HG03342 (cell line): Measurements from ENCODE around the gene TERT.

Experiments
- ATAC-seq: cut with Tn5 transposase; IDR thresholded peaks from one replicate; pipeline ENCODE4 v1.9.1; 2021; ENCODE audit warnings: mild to moderate bottlenecking, moderate library complexity; ENCODE audit not compliant: unreplicated experiment

TERT gene

DNA sequence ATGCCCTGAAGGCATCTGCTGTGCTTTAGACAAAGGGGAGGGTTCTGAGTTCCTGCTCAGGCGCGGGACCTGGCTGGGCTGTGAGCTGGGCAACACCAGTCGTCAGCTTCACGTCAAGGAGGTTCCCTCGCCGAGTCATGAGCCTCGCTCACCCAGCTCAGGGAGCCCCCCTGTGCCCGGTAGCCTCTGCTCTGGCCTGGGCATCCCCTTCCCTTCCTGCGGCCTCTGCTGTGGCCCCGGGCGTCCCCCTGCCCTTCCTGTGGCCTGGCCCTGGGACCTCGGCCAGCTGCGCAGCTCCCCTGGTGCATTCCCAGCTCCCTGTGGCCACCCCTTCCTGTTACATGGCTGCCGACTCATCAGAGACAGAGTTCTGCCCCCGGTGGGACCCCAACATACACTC lies 29.8 kb downstream of the TERT start:
- ATAC-seq = no peak

DNA sequence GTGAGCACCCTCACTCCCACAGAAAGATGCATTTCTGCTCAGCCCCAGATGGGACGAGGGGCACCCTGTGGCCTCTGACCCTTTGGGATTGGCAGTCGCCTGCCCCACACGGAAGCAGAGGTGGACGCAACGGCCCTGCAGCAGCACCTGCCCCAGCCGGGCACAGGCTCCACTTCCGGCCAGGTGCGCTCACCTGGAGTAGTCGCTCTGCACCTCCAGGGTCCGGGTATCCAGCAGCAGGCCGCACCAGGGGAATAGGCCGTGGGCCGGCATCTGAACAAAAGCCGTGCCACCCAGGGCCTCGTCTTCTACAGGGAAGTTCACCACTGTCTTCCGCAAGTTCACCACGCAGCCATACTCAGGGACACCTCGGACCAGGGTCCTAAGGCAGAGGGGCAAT lies 30.7 kb downstream of the TERT start:
- no peak for ATAC-seq

- ATAC-seq = no peak
Observed at GRCh38 chr5:1262381-1262780, 32.5 kb downstream of the TERT start.

DNA sequence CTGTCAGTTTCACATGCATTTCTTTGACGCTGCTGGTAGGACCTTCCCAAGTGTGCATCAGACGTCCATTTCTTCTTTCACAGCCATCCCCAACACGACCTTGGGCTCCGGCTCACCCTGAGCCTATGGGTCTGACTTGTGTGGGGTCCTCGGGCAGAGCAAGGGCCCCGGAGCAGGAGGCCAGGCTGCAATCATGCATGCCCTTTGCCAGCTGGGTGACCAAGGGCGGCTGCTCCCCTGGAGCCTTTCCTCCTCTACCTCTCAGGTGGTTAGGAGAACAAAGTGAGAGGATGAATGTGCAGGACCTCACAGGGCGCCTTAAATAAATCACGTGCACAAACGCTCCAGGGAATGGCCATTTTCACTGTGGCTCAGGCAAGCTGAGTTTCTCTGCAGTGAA lies 33.2 kb downstream of the TERT start:
- ATAC-seq = no peak

DNA sequence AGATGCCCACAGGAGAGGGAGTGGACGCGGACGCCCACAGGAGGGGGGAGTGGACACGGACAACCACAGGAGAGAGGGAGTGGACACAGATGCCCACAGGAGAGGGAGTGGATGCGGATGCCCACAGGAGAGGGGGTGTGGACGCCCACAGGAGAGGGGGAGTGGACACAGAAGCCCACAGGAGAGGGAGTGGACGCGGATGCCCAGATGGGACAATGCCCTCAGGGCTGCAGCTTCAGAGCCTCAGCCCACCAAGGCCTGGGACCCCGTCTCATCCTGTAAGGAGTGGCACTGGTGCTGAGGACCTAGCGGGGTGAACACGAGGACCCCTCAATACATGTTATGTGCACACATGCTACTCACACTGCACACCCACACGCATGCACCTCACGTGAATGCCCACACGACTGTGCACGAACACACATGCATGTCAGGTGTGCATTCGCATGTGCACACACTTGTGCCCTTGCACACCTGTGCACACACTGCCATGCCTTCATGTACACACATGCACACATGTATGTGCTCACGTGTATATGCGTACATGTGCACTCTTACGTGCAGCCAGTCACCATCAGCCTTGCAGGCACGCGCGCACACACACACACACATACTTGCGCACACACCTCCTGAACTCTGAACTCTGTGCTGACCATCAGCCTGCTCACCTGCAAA lies 34.9 kb downstream of the TERT start:
- ATAC-seq = no peak

- no peak for ATAC-seq
Observed at GRCh38 chr5:1257841-1258240, 37.0 kb downstream of the TERT start.

DNA sequence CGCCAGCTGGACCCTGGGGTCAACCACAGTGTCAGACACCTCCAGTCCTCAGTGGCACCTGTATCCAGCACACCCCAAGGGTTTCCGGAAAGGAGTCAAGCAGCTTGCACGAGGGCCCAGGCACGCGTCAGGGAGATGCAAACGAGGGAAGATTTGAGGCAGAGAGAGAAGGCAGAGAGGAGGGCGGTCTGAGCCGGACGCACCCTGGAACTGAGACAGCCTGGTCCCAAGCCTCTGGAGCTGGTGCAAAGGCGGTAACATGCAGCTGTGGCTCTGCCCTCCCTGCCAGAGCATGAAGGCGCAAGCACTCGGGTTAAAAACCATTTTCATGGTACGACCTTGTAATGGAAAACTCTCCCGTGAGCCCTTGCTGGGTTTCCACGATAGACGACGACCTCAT lies 37.5 kb downstream of the TERT start:
- ATAC-seq = no peak

DNA sequence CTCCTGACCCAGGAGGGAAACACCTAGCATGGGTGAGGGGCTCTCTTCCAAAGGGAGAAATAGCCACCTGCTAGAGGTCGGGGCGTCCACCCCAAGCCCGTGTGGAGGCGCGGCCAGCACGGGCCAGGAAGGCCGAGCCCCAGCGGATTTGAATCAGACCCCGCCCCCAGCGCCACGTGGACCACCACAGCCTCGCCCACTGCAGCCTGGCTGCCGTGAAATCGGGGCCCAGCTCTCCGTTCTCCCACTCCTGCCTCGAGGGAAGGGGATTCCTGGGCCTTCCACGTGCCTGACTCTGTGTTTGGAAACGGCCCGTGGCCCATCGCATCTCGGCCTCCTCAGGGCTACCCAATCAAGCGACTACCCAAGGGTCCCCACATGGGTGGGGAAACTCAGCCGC lies 38.1 kb downstream of the TERT start:
- no peak for ATAC-seq

- no peak for ATAC-seq
Observed at GRCh38 chr5:1255081-1255561, 39.7 kb downstream of the TERT start.

GRCh38 chr5:1254196-1254595 lies 40.7 kb downstream of the TERT start:
- no peak for ATAC-seq

- no peak for ATAC-seq
Observed at GRCh38 chr5:1253456-1254105, 41.3 kb downstream of the TERT start.

- no peak for ATAC-seq
Observed at GRCh38 chr5:1252681-1253080, 42.2 kb downstream of the TERT start.

DNA sequence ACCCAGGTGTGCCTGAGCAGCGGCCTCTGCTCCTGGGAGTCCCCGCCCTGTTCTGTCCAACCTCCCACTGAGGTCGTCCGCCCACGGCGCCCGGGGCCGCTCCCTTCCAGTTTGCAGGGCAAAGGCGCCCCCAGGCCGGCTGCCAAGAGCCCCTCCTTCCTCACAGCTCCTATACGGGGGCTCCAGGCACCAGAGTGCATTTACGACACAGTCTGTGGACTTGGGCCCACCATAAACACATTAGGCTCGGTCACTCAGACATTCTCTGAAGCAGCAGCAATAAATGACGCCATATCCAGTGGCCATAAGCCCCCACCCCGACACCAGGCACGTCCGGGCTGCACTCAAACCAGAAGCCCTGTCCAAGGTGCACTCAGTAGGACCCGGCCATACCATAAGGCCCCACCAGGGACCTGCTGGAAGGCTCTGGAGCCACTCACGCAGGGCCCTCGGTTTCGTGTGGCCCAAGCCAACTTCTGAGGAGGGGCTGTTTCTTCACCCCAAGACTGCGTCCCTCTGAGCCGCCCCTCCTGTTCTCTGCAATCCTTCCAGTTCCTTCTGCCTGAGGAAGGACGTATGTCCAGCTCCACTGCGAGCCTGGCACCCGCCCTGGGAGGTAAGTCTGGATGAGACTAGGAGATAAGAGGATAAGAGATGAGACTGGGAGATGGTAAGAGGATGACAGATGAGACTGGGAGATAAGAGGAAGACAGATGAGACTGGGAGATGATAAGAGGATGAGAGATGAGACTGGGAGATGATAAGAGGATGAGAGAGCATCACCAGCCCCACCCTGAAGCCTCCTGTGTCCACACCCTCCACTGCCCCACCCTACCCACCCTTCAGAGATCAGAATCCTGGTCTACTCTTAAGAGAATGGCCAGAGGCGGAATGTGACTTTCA lies 42.9 kb downstream of the TERT start:
- ATAC-seq = no peak

DNA sequence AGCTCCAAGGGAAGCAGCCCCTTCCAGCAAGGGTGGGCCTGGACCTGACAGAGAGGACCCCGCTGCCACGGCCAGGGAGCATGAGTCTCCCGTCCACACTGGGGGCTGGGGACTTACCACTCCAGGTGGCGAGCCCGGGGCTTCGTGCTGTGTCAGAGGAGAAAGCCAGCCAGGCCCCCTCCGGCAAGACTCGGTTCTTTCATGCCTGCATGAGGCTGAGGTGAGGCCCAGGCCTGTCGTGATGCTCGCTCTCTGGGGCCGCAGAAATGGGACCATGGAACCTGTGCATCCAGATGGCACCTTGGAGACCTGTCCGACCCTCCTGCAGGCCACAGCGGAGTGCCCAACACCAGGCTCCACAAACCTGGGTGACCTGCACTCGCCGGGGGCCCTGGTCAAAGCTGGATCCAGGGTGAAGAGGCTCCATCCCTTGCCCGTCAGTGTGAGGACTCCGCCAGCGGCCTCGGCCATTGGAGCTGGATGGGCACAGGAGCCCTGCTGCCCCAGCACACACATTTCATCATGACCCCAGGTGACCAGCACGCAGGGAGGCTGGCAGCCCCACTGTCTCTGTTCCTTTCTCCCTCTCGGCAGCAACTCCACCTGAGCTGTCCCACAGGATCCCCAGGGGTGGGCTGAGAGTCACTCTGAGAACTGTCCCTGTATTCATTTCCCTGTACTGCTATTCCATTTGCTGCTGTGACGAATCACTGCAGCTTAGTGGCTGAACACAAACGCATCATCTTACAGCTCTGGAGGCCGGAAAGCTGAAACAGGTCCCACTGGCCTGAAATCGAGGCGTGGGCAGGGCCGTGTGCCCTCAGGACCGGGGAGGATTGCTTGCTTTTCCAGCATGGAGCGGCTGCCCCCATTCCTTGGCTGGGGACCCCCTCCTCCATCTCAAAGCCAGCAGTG lies 45.2 kb downstream of the TERT start:
- ATAC-seq = no peak

DNA sequence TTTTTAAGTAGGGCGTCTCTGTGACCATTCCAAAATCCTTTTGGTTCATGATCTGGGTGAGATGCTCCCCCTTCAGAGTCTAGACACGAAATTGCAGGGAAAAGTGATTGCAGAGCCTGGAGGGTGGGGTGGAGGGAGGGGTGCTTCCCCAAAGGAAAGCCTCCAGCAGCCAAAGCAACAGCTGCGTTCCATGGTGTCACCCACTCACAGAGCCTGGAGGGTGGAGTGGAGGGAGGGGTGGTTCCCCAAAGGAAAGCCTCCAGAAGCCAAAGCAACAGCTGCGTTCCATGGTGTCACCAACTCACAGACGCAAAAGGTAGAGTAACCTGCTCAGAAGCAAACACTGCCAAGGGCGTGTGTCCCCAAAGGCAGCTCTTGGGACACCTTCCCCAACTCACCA lies 47.1 kb downstream of the TERT start:
- no peak for ATAC-seq

GRCh38 chr5:1246711-1247431 lies 48.0 kb downstream of the TERT start:
- no peak for ATAC-seq

DNA sequence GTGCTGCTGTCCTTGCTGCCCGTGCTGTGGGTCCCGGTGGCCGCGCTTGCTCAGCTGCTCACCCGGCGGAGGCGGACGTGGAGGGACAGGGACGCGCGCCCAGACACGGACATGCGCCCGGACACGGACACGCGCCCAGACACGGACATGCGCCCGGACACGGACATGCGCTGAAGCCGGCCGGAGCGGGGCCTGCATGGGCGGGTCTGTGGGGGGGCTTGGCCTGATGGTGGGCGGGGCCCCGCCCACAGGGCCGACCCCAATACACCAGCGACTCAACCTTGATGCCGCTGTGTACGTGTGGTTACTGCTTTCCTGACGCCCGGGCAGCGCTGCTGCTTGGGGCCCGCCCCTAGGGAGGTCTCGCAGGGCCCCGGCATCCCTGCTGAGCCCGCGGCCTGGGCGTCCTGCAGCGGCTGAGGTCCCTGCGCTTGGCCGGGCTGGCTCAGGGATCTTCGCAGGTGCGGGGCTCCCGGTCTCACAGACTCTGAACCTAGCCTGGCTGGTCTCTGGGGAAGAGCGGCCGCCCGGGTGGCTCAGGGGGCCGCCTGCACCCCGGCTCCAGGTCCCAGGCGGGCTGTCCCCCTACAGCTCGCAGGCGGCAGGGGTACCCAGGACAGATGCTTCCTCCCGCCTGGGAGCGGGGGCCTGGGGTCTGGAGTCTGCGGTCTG lies 48.8 kb downstream of the TERT start:
- ATAC-seq = no peak

DNA sequence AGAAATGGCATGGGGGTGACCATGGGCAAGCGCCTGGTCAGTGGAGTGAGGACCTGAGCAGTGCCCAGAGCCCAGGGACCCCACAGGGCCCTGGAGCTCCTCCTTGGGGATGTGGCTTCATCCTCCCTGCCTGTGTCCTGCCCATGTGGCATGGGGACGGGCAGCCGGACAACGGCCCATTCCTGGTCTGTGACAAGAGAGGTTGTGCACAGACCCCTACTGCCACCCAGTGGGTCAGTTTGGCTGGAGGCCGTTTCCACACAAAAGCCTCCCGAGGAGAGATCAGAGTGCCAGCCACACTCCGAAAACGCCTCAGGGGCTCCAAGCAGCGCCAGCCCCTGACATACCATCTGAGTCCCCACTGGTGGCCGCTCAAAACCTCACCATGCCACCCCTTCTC lies 49.9 kb downstream of the TERT start:
- ATAC-seq = no peak

- no peak for ATAC-seq
Observed at GRCh38 chr5:1244255-1244654, 50.6 kb downstream of the TERT start.
